NCI-H2107 (cell line): ENCODE measurements around the gene OR6C3.
"Not testable (repeated sequence)": the region's sequence is repeated elsewhere in the genome, so short reads cannot be mapped to it uniquely, and the experiment has no call there.

Experiments
- DNase-seq: peaks from one replicate; lab custom pipeline; 2025; lab: John Stamatoyannopoulos, UW

The OR6C3 gene

DNA sequence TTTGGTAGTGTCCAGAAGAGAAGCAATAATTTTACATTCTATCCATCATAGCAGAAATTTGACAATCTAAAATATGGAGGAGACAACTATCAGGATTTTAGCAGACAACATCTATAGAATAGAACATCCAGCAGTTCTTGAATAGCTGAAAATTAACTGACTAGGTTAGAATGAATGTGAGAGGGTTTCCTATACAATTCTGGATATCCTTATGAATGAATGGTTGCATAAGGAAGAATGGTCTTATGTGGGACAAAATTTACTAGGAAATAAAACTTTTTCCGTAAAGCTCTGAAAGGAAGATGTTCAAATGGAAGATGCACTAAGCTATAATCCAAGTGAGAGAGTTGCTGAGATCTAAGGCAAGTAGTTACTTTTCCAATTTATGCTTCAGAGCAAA, at the start of gene OR6C3:
TSS of gene OR6C3 (plus strand) at position 301 of the 400 bp plus-strand sequence. CDS start 955 bp downstream, outside the sequence.
- DNase-seq: no peak

DNA sequence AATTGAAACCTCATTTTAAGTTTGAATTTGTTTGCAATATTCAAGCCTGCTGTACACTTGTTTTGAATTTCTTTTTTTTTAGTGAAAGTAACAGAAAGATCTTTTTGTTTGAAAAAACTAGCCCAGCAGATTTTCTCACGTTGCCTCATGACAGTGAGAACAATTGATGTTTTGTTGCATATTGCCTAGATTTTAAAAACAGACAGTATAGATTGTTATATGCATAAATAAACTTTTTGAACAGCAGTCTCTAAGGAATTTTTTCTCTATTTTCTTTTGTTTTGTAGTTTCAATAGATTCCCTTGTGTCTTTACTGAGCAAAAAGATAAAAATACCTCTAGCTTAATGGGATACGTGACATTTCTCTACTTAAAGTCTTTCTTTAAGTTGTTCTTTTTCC, 49.6 kb upstream of the OR6C3 start:
- DNase-seq: no peak

DNA sequence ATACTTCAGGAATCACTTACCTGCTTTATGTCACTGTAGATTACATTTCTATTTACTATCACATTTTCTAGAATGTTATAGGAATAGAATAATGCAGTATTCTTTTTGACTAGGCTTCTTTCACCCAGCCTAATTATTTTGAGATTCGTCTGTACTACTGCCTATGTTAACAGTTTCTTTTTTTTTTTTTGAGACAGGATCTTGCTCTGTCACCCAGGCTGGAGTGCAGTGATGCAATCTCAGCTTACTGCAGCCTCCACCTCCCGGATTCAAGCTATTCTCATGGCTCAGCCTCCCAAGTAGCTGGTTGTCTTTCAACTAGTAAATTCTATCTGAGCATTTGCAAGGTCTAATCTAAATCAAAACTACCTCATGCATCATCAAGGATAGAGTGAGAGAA, 40.5 kb upstream of the OR6C3 start:
- no peak for DNase-seq

GRCh38 chr12:55296469-55296868, 34.1 kb upstream of the OR6C3 start, which contains the start of gene OR6C6:
OR6C6 (minus strand) TSS chr12:55296569; CDS start chr12:55295232, 1,337 bp downstream.
- DNase-seq: no peak

DNA sequence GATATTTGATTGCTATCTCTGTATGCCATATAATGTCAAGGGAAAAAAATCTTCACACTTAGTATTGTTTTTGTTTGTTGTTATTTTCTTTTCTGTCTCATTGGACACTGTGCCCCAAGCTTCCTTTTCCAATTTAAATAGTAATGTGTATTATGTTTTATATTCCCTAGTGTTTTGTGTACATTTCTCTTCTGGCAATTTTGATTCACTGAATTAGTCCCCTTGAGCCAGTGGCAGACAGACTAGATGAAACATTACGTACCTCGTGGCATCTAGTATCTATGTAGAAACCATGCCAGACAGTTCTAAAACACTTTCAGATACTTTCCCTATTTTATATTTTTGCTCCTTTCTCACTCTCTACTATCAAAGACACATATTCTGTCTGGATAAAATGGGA, 16.5 kb upstream of the OR6C3 start, which contains the start of gene OR6C1:
TSS of gene OR6C1 (plus strand) at position 301 of the 400 bp plus-strand sequence. CDS start 6,257 bp downstream, outside the sequence.
- no peak for DNase-seq

DNA sequence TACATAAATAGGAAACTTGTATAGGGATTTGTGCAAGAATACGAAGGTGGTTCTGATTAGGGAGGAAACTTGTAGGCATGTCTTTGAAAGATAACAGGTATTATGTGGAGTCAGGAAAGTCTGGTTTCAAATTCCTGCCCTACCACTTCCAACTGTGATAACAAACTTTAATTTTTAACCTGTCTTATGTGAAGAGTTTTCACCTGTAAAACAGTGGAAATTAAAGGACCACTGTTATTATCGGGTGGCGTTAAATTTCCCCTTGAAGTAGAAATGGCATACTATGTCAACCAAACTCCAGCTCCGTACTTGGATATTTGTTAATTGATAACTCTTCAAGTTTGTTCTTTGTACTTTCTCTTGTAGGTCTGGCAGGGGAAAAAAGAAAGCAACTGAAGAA, 10.3 kb upstream of the OR6C3 start:
- DNase-seq: no peak

GRCh38 chr12:55325801-55326200, 4.7 kb upstream of the OR6C3 start:
- not testable (repeated sequence) for DNase-seq

GRCh38 chr12:55336002-55336401, 5.5 kb downstream of the OR6C3 start:
- no peak for DNase-seq

DNA sequence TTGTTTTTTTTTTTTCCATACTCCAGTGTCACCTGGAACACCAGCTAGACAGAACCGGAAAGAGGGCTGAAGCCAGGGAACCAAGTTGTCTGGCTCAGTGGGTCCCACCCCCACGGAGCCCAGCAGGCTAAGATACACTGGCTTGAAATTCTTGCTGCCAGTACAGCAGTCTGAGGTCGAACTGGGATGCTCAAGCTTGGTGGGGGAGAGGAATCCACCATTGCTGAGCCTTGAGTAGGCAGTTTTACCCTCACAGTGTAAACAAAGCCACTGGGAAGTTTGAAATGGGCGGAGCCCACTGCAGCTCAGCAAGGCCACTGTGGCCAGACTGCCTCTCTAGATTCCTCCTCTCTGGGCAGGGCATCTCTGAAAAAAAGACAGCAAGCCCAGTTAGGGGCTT, 24.8 kb downstream of the OR6C3 start:
- DNase-seq: not testable (repeated sequence)

DNA sequence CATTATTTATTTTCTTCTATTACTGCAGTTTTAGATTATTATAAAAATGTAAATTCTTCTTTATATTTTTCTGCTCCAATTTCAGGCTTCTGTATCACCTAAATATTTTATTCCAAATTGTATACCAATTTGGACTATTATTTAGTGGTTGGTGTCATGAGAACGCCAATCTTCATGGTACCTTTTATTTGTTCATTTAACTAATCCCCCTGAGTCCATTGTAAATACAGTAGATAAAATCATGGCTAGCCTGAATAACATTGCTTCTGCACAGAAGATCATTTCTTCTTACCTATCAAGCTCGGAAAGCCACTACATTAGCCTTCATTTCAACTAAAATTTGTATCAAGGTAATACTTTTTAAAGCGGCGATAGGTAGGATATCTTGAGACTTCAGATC, 32.1 kb downstream of the OR6C3 start, which contains the start of gene OR6C75:
TSS of gene OR6C75 (plus strand) at position 301 of the 400 bp plus-strand sequence. CDS start 2,136 bp downstream, outside the sequence.
- no peak for DNase-seq

DNA sequence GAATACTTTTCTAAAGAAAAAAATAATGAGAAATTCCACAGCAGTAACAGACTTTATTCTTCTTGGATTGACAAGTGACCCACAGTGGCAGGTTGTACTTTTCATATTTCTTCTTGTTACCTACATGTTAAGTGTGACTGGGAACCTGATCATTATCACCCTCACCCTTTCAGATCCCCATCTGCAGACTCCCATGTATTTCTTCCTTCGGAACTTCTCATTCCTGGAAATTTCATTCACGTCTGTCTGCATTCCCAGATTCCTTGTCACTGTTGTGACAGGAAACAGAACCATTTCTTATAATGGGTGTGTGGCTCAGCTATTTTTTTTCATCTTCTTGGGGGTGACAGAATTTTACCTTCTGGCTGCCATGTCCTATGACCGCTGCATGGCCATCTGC, 34.5 kb downstream of the OR6C3 start:
- DNase-seq: no peak

GRCh38 chr12:55372521-55372920, 42.0 kb downstream of the OR6C3 start:
- no peak for DNase-seq
